GM12878 (cell line): Measurements from ENCODE around the gene CALHM3. TPM values are rescaled to one million over a fixed set of nuclear protein-coding genes. Genes with fewer than 3 reads are reported as not detected.

ENCODE experiments used
- ATAC-seq: fragments of 200-7000 bp; cut with Tn5 transposase; 3 replicates; pipeline ENCODE4 v1.9.1; 2020; ENCODE audit warnings: mild to moderate bottlenecking, moderate library complexity
- BruUV-seq: library from RNA; stranded (reverse); fragments of 400-500 nt; replicated peaks from 2 replicates; lab custom pipeline; 2021; lab: Mats Ljungman, UMichigan
- CTCF ChIA-PET: fragments of 300-600 bp; sonication (Branson Sonifier 250); formaldehyde crosslinking; extraction: SDS; loops from one replicate; lab custom pipeline; 2021; ENCODE audit warnings: inconsistent platforms; lab: Yijun Ruan, JAX
- POLR2A ChIA-PET: fragments of 350-600 bp; formaldehyde crosslinking; extraction: SDS; loops from one replicate; lab custom pipeline; 2021; ENCODE audit warnings: inconsistent platforms; lab: Charles Lee
- RAD21 ChIA-PET: fragments of 300-600 bp; sonication (Branson Sonifier 250); formaldehyde crosslinking; loops from one replicate; lab custom pipeline; 2023; ENCODE audit warnings: antibody characterized with exemption; ENCODE audit not compliant: unreplicated experiment; lab: Charles Lee
- SMC1A ChIA-PET: fragments of 300-600 bp; sonication (Branson Sonifier 250); formaldehyde crosslinking; loops from one replicate; lab custom pipeline; 2023; ENCODE audit not compliant: unreplicated experiment, uncharacterized antibody; lab: Charles Lee
- DNase-seq: peaks from one replicate; pipeline ENCODE4 v3.0.0-alpha.2; 2011; ENCODE audit warnings: low read depth, low spot score
- FAIRE-seq: peaks from 3 replicates; lab custom pipeline; 2011; peaks lifted over from hg19 to GRCh38; lab: Jason Lieb, UNC
- H2AFZ ChIP-seq: 2 replicates; pipeline ENCODE4 v1.6.0; 2011; ENCODE audit warnings: low read depth, low read length, control low read depth; ENCODE audit not compliant: control insufficient read depth
- H3K27ac ChIP-seq: 2 replicates; pipeline ENCODE4 v1.5.1; 2011; ENCODE audit warnings: control low read depth; ENCODE audit not compliant: control insufficient read depth, insufficient read depth
- H3K27me3 ChIP-seq, 2 experiments: replicated peaks in 1 of 2; 2 replicates each; pipeline versions ENCODE4 v1.6.0 to v1.6.1; 2011; ENCODE audit warnings: low read length in 1 of 2; ENCODE audit not compliant: control insufficient read depth in 2 of 2, insufficient read depth in 2 of 2
- H3K36me3 ChIP-seq, 2 experiments: 2 replicates each; pipeline ENCODE4 v1.5.1; 2011; ENCODE audit warnings: low read length in 1 of 2; ENCODE audit not compliant: control insufficient read depth in 2 of 2, insufficient read depth in 2 of 2
- H3K4me1 ChIP-seq: 2 replicates; pipeline ENCODE4 v1.6.1; 2011; ENCODE audit warnings: mild to moderate bottlenecking, low read length, moderate library complexity, mixed read lengths; ENCODE audit not compliant: control insufficient read depth, insufficient read depth
- H3K4me2 ChIP-seq: 2 replicates; pipeline ENCODE4 v1.6.0; 2011; ENCODE audit warnings: control low read depth; ENCODE audit not compliant: control insufficient read depth, insufficient read depth
- H3K4me3 ChIP-seq: fragments of 200-600 bp; sonication (generic); 2 replicates; pipeline ENCODE4 v1.5.1; 2016
- H3K79me2 ChIP-seq: 2 replicates; pipeline ENCODE4 v1.6.0; 2011; ENCODE audit warnings: low read length; ENCODE audit not compliant: control insufficient read depth, insufficient read depth
- H3K9ac ChIP-seq: 2 replicates; pipeline ENCODE4 v1.8.0; 2011; ENCODE audit warnings: low read length, control low read depth, mixed read lengths; ENCODE audit not compliant: control insufficient read depth, insufficient read depth
- H3K9me3 ChIP-seq: replicated peaks from 3 replicates; pipeline ENCODE4 v1.5.1; 2011; ENCODE audit warnings: mild to moderate bottlenecking, low read length; ENCODE audit not compliant: control insufficient read depth, insufficient read depth
- H4K20me1 ChIP-seq: 2 replicates; pipeline ENCODE4 v1.6.0; 2011; ENCODE audit not compliant: control insufficient read depth, insufficient read depth
- POLR2A ChIP-seq: IDR thresholded peaks from 2 replicates; pipeline ENCODE4 v1.6.1; 2011; ENCODE audit warnings: low read depth, mild to moderate bottlenecking, low read length
- RCOR1 ChIP-seq: conservative IDR thresholded peaks from 2 replicates; pipeline ENCODE4 v1.6.1; 2012; ENCODE audit warnings: low read depth, low read length, improper control_type of control experiment
- SREBF1 ChIP-seq: IDR thresholded peaks from 2 replicates; pipeline ENCODE4 v1.6.1; 2012; ENCODE audit warnings: mild to moderate bottlenecking, low read length
- ZBED1 ChIP-seq: IDR thresholded peaks from 2 replicates; pipeline ENCODE4 v1.6.1; 2016; ENCODE audit warnings: borderline replicate concordance
- ZNF274 ChIP-seq: IDR thresholded peaks from one replicate; pipeline ENCODE4 v1.8.0; 2011; ENCODE audit not compliant: insufficient read length, insufficient read depth
- WGBS: methylation state at CpG from one replicate; pipeline ENCODE4 v1.1.6; 2016; ENCODE audit warnings: low lambda C conversion rate; ENCODE audit not compliant: insufficient replicate concordance, insufficient coverage; ENCODE audit errors: missing lambda C conversion rate; 5-methylcytosine and 5-hydroxymethylcytosine counted together
- in situ Hi-C: fragments of 300-500 bp; cut with MboI; formaldehyde crosslinking; loops from 9 replicates; pipeline ENCODE4 v1.14.3; 2018; ENCODE audit warnings: mixed read lengths
- intact Hi-C: fragments of 100-400 bp; cut with micrococcal nuclease; formaldehyde crosslinking; loops from one replicate; pipeline ENCODE4 v1.14.2; 2022; ENCODE audit not compliant: unreplicated experiment
- polyA plus RNA-seq, 11 experiments: library from polyadenylated mRNA; depleted of rRNA in 4 of 11; unstranded in 6 of 11; stranded (reverse) in 5 of 11; fragments of >200 nt; fragmentation: Nextera tagmentation in 4 of 11; fragmentation: Illumina TruSeq in 1 of 11; extraction: Ambion mirVana in 4 of 11; extraction: Trizol in 1 of 11; gene quantifications; 1 replicate in 1 of 11; 2 replicates in 10 of 11; pipeline versions ENCODE4 v1.2.1 to v1.2.3, GENCODE V29; 2011 to 2016; ENCODE audit warnings: inconsistent platforms in 2 of 11, missing spikeins in 2 of 11, low read depth in 1 of 11
- total RNA-seq, 4 experiments: library from RNA; depleted of rRNA in 3 of 4; stranded (reverse); fragments of >200 nt in 3 of 4; fragmentation: Illumina TruSeq in 1 of 4; extraction: Trizol in 1 of 4; gene quantifications; 2 replicates each; pipeline versions ENCODE4 v1.2.1 to v1.2.3, GENCODE V29; 2013 to 2021
- TF ChIP-seq, protein P1 (sequence below): fragments of 450-650 bp; IDR thresholded peaks from 2 replicates; pipeline ENCODE4 v1.6.1; 2017; ENCODE audit warnings: mild to moderate bottlenecking

Gene CALHM3
- total and polyA plus RNA-seq, 10 of the 15 experiments (the other 5 are each of a cell fraction or from before 2014, with no cell fraction given): 0.03 to 0.42 (median 0.11) TPM; not detected in 5

DNA sequence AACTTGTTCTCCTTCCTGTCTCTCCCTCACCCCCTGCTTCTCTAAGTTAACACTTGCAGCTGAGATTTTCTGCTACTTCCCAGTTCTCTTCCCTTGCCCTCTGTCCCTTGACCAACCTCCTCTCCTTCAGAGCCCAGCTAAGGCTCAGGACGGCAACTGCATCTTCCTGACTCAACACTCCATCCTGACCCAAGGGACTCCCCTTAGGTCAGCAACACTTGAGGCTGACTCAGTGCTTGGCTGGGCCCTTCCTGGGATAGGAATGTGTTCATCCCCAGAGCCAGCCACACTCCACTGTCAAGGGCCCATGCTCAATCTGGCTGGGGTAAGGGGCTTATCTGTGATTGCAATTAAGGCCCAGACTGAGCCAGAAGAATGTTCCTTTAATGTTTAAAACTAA, 30.3 kb downstream of the CALHM3 start (continued):
- TF ChIP-seq, protein P1, sequence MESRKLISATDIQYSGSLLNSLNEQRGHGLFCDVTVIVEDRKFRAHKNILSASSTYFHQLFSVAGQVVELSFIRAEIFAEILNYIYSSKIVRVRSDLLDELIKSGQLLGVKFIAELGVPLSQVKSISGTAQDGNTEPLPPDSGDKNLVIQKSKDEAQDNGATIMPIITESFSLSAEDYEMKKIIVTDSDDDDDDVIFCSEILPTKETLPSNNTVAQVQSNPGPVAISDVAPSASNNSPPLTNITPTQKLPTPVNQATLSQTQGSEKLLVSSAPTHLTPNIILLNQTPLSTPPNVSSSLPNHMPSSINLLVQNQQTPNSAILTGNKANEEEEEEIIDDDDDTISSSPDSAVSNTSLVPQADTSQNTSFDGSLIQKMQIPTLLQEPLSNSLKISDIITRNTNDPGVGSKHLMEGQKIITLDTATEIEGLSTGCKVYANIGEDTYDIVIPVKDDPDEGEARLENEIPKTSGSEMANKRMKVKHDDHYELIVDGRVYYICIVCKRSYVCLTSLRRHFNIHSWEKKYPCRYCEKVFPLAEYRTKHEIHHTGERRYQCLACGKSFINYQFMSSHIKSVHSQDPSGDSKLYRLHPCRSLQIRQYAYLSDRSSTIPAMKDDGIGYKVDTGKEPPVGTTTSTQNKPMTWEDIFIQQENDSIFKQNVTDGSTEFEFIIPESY: no peak
- TF ChIP-seq RCOR1: no peak
- no peak for TF ChIP-seq ZNF274
- TF ChIP-seq ZBED1: no peak
- TF ChIP-seq, all 136 proteins: peak for 0

DNA sequence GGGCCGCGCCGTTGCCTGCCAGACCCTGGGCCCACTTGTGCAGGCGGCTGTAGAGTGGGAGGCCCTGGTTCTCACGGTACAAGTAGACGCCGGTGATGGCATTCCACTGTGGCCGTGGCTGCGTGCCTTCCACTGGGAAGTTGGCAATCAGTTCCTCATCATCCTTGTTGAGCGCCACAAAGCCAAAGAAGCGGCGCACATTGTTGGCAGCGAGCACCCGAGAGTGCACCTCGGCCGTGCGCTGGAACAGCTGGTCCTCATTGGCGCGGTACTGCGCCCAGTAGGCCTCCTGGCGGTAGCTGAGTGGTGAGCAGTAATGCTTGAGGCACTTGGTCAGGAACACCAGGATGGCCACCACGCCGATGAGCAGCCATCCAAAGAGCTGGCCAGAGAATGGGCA, 31.9 kb downstream of the CALHM3 start:
- peaks cover 36 to 37% of the 10 kb centered on the region in 2 experiments for H3K36me3 ChIP-seq
- no peak overlapping the region for H3K4me3 ChIP-seq
- FAIRE-seq (no peak), DNase-seq (no peak), ATAC-seq (no peak)
- peaks cover 30% of the 10 kb centered on the region for H3K79me2 ChIP-seq
- SMC1A ChIA-PET: interaction anchor here (9.6 kb wide), 1 partner anchor 27 kb away, joined by 124 read pairs; no protein-coding TSS in a partner anchor
- no peak overlapping the region for H3K27ac ChIP-seq
- H3K9ac ChIP-seq: no peak overlapping the region
- WGBS: 95% methylated on average over 23 of the region's 23 CpGs
- intact Hi-C loops (loop anchor here (5.0 kb wide), 1 partner anchor 35 kb away; no protein-coding TSS in a partner anchor), in situ Hi-C loops (no loop called here)
- H2AFZ ChIP-seq: no peak overlapping the region
- BruUV-seq: no TSS peak
- no peaks in the 10 kb centered on the region; the same call in 1 of the 2 replicates for H4K20me1 ChIP-seq
- H3K4me1 ChIP-seq: peaks cover 17% of the 10 kb centered on the region
- POLR2A ChIA-PET: no interaction called here
- no peak overlapping the region for H3K4me2 ChIP-seq
- TF ChIP-seq POLR2A (peak; percentile 70), SREBF1 (no peak)
- RAD21 ChIA-PET: interaction anchor here (7.1 kb wide), 2 partner anchors 20 to 29 kb away, joined by 55 to 73 read pairs; no protein-coding TSS in a partner anchor
- H3K27me3 ChIP-seq: no peaks in the 10 kb centered on the region
- CTCF ChIA-PET: interaction anchor here (17.8 kb wide), 1 partner anchor 31 kb away, joined by 163 read pairs; the partner anchor contains the start of gene CALHM3
- no peaks in the 10 kb centered on the region for H3K9me3 ChIP-seq
